CD4-positive, alpha-beta T cell treated with Interleukin-17A for 4 hours (primary cell): ENCODE data around the gene TBC1D22A.

ENCODE experiments used
- DNase-seq: peaks from one replicate; pipeline ENCODE4 v3.0.0-alpha.2; 2020; ENCODE audit warnings: mixed read lengths

TBC1D22A gene

DNA sequence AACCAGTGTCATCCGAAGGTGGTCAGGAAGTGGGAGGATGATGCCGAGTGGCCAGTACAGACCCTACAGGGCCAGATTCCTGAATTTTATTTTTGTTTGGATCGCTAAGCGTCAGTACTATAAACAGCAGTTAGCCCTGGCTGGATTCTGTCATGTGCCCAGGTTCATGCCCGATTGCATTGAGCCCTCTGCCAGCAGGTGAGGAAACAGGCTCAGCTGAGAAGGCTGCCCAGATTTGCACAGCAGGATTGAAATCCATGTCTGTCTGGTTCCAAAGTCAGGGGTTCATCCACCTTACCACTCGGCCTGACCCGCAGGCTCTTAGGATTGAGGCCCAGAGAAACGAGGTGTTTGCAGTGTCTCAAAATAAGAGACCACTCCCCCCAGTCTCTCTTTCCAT lies 9.1 kb upstream of the TBC1D22A start:
- DNase-seq: no peak

DNA sequence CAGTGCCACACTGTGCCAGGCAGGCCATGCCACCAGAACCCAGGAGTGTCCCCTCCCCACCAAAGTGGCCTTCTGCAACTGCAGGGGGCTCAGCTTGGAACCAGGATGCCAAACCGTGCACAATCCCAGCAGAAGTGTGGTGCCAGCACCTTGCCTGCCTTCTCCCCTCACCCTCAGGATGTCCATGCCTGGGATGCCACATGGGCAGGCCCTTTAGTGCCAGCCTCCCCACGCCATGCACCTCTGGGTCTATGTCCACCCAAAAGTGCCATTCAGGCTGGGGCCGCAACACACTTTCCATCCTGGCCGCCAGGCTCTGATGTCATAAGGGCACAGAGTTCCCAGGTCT lies 8.7 kb upstream of the TBC1D22A start:
- DNase-seq: no peak

DNA sequence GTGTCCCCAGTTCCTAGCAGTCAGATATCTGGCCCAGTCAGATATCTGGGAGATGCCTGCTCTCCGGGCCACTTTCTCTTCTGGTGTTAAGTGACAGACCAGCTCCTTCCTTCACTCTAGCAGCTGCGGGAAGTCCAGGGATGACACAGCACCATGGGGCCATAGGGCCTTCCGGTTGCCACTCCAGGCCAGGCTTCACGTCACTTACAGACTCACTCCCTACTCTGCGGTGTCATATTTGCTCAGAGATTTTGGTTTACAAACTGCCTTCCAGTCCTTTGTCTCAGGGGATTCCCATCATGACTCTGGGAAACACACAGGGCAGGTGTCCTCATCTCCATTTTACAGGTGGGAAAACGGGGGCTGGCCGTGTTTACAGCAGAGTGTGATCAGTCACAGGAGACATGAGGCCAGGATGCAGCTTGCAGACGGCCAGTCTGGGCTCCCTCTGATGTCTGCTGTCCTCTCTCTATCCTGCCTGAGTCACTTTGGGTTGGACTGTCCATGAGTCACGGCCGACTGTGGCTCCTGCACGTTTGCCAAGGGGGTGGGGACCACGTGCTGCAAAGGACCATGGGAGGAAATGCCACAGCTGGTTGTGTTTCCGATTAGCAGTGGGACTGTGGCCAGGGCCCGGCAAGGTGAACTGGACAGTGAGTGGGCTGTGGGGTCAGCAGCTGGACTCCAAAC lies 8.2 kb upstream of the TBC1D22A start:
- DNase-seq: peak; percentile 66

DNA sequence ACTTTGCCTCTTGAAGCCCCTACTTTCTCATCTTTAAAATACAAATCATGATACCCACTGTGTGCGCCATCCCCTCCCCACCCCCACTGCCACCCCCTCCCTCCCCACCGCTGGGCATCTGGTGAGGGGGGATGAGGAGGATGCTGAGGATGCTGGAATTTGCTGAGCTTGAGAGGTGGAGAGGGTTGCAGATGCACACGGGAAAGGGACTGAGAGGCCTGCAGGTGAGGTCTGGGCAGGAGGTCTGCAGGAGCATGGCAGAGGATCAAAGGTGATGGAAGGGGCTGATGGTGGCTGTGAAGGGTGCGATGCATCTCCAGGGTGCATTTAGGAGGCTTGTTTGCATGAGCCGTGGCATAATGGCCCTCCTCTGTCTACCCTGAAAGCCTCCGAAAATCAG lies 7.6 kb upstream of the TBC1D22A start:
- DNase-seq: no peak

DNA sequence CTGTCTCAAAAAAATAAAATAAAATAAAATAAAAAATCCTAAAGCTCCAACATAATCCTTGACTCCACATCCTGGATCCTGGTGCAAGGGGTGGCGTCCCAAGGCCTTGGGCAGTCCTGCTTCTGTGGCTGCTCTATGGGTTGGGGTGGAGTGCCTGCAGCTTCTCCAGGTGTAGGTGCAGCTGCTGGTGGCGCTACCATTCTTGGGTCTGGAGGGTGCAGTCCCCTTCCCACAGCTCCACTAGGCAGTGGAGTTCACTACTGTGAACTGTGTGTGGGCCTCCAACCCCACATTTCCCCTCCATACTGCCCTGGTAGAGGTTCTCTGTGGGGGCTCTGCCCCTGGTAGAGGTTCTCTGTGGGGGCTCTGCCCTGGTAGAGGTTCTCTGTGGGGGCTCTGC lies 6.9 kb upstream of the TBC1D22A start:
- no peak for DNase-seq

- DNase-seq: no peak
Measured at GRCh38 chr22:46756097-46756496, 6.4 kb upstream of the TBC1D22A start.

DNA sequence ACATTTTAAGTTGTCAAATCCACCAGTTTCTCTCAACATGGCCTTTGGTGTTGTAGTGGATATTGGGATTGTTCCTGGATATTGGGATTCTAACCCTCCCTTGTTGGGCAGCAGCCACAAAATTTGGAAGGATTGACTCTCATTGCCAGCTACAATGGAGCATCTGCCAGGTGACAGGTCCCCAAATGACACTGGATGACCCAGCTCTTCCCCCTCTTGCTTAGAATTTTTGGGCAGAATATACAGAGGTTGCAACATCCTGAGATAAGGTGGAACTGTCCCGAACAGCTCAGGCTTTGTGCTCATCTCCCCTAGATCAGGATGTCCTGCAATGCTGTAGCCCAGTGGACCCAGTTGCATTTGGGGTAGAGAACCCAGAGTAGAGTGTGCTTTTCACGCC lies 5.3 kb upstream of the TBC1D22A start:
- DNase-seq: no peak

DNA sequence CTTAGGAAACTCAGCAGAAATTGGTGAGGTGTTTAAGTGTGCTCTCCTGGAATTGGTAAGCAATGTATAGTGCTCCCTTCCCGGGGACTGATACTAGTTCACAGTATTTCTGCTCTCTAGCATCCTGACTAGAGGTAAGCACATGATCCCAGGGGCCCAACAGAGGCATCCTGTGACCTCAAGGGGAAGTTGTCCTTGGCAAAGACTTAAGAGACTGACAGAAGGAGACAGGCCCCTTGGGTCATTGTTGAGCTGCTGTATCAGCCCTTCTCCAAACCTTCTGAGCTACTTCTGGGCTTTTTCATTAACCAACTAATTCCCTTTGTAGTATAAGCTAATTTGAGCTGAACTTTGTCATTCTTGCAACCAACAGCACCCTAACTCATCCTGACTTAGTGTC lies 4.3 kb upstream of the TBC1D22A start:
- no peak for DNase-seq

DNA sequence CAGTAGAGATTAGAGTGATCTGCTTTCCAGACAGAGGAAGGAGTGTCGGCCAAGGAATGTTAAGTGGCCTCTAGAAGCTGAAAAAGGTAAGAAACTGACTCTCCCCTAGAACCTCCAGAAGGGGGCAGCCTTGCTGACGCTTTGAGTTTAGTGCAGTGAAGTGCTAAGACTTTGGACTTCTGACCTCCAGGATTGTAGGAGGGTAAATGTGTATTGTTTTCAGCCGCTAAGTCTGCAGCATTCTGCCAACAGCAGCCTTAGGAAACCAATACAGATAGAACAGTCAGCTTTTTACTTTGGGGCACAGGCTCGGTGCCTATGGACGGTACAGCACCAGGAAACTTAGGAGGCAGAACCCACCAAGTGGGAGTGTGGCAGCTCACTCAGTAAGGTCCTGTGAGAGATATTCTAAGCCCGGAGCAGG lies 3.6 kb upstream of the TBC1D22A start:
- peak; percentile 80 for DNase-seq

GRCh38 chr22:46761017-46761416 lies 1.4 kb upstream of the TBC1D22A start:
- DNase-seq: no peak

- no peak for DNase-seq
Measured at GRCh38 chr22:46761539-46762237, 762 bp upstream of the TBC1D22A start.

DNA sequence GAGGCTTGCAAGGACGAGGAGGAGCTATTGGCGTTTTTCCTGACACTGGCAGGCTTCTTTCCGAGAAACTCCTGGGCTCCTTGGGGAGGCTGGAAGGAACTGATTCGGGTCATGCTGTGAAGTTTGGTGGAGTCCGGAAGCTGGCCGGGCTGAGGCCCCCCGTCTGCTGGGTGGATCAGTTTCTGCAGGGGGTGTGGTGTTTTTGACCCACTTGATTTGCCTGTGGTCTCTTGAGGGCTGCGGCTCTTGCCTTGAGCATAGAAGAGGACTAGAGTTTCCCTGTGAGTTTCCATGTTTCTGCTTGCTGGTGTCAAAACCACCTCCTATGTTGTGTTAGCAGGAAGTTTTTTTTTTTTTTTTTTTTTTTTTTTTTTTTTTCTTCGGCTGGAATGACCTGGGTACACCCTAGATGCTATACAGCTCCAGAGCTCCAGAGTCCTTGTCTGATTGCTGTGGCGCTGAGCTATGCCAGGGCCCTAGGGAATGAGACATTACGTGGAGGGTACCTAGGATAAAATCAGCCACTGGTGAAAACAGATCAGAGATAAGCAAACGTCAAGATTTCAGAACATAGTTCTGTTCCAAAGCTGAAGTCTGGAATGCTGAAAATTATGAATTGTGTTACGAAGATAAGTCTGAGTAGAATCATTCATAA lies 728 bp downstream of the TBC1D22A start:
- DNase-seq: peak; percentile 38

DNA sequence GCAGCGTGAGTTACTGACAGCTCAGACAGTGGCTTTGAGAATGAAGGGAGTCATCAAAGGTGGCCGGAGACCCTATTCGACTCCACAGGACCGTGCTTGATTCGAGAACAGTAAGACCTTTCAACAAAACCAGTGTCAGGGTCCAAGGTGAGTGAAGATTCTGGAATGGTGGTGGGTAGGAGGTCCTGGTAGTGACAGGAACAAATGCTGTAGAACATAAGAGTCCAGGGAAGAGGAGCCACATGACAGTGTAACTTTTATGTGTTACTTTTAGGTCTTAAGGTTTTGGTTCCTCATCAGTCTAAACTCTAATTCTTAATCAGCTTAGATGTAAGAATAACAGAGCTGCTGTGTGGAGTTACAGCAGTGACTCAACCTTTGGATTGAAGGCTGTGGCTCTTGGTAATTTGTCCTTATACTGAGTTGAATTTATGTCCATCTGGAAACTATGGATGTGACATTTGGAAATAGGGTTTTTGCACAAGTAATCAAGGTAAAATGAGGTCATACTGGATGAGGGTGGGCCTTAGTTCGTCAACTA lies 1.8 kb downstream of the TBC1D22A start:
- DNase-seq: no peak

DNA sequence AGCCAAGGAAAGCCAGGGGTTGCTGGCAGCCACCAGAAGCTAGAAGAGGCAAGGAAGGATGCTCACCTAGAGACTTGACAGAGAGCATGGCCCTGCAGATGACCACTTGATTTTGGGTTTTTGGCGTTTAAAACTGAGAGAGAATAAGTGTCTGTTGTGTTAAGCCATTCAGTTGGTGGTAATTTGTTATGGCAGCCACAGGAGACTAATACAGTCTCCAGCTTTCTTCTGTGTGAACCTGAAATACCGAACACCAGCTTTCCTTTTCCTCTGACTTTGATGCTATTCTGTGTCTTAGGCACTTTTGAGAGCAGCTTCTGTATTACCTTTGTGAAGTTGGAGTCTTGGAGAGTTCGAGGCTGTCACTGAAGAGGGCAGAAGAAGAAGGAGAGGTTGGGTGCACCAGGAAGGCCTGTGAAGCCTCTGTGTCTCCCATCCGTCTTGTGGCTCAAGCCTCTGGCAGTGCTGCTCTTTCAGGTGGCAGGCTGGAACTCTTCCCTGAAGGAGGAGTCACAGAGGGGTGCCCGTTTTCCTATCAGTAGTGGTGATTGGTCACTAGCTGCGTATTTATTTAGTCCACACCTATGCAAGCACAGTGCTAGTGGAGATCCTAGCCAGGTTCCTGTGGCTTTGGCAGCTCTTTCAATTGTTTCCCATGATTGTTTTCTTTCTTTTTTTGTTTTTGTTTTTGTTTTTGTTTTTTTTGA lies 2.5 kb downstream of the TBC1D22A start:
- DNase-seq: no peak

- no peak for DNase-seq
Measured at GRCh38 chr22:46766611-46767010, 4.2 kb downstream of the TBC1D22A start.

- no peak for DNase-seq
Measured at GRCh38 chr22:46767249-46767985, 5.0 kb downstream of the TBC1D22A start.

GRCh38 chr22:46769191-46769675 lies 6.8 kb downstream of the TBC1D22A start:
- no peak for DNase-seq

DNA sequence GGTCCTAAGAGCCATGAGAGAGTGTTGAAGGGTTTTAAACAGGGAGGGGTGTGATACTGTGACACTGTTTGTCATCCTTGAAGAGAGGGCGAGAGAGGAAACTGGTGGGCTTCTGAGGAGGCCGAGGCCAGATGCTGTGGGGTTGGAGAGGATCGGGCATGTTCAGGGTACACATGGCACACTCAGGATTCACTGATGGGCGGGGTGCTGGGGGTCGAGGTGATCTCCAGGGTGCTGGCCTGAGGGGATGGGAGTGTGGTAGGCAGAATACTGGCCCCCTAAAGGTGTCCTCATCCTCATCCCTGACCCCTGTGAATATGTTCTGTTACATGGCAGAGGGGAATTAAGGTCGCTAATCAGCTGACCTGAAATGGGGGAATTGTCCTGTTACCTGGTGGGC lies 7.3 kb downstream of the TBC1D22A start:
- no peak for DNase-seq

GRCh38 chr22:46770151-46770641 lies 7.7 kb downstream of the TBC1D22A start:
- no peak for DNase-seq

DNA sequence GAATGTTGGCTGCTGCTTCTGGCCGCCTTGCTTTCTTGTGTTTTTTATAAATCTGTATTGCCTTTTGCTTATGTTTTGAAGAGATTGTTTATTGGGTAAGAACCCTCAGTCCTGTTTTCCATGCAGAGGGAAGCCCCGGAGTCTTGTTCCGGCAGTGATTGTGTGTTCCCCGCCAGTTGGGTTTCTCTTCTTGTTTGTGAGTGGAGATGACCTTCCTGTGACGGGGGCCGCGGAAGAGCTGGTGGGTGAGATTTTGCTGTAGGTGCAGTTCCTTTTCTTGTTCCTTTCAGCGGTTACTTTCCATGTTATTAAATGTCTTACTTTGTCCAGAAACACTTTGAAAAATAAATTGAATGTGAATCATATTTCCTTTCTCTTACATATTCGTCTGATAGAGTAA lies 8.3 kb downstream of the TBC1D22A start:
- peak; percentile 45 for DNase-seq

GRCh38 chr22:46773076-46773475 lies 10.6 kb downstream of the TBC1D22A start:
- DNase-seq: no peak
